Kidney glomerular epithelial cell (primary cell): Measurements from ENCODE around the gene RAB7B.

Experiments
- DNase-seq: peaks from one replicate; lab custom pipeline; 2025; lab: John Stamatoyannopoulos, UW

The RAB7B gene

DNA sequence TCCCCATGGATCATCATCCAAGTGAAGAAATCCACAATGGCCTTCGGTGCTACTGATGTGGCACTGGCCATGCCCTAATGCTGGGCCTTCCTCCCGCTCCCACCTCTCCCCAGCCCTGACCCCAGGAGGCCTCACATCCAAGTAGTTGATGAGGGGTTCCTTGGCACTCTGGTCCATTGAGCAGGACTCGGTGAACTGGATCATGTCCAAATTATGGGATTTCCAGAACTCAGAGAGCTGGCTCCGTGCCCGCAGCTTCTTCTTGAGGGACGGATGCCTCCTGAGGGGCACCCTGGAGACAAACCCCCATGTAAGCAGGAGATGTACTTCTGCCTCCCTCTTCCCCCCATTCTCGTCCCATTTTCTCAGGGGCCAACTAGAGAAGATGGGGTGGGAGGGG, 19.6 kb upstream of the RAB7B start:
- no peak for DNase-seq

DNA sequence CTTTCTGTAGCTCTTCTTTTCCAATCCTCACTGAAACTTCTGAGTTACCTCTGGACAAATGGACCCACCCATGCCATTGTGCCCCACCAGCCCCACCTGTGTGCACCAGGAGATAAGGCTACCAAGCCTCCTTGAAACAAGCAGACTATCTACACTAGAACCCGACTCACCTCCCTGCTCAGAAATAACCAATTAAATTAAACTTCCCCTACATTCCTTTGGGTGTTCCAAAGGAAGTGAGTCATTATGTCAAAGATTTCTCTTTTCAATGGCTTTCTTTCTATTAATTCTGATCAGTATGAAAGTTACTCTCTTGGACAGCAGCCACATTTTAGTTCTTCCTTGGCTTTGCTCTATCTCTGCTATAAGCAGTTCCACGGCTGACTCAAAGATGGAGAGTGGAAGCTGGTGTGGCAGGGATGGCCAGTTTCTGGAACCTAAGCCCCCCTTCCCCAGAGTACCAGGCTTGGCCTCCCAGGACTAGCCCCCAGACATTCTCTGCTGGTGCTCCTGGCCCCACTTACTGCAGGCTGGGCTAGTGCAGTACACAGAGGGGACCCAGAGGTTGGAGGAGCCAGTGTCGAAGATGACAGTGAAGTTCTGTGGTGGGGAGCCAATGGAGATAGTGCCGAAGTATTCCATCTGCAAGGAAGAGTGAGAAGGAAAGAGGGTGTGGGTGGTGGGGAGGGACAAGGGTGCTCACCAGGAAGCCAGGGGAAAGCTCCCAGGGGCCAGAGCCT, 18.6 kb upstream of the RAB7B start:
- DNase-seq = peak; percentile 73

DNA sequence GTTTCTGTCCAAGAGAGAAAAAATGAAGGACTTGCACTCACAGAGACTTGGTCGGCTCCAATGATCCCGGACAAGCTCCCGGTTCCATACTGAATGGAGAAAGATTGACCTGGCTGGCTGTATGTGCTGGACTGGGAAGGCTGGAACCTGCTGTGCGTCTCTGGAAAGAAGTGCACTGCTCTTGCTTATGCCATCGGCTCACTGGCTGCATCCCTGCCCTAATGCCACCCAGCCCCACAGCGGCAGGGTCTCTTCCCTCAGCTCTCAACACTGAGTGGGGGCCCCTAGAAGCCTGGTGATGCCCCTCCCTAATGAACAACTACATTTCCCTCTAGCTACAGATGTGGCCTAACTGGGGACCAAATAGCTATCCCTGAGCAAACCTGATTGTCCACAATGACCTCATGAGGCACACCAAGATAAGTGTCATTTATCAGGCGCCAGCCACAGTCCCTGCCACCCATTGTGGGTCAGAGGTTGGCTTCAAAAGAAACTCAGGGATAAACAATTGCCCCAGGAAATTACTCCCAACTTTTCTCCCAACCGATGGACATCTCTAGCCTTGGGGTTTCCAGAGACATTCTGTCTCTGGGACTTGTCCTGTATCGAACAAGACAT, 17.9 kb upstream of the RAB7B start:
- no peak for DNase-seq

DNA sequence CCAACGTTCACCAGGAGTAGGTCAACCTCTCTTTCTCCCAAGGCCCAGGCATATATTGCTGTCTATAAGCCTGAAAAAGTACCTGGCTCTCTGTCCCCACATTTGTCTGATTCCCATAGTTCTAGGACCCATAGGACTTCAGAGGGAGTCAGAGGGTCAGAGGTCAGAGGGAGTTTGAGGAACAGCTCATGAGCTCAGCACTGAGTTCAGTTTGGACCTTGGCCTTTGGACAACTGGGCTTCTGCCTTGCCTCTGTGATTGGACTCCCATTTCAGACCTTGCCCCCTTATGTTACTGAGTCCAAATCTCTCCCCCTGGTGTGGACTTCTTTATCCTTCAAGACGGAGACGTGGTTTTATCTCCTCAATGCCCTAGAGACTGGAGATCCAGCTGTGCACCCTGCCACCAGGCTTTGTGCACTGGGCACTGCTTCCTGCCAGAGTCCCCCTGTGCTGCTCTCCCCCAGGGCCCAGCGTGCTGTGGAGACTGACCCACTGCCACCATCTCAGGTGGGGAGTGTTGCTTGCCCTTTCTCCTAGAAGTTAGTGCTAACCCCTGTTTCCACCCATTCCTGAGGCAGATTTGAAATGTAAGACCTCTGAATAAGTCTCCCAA, 17.3 kb upstream of the RAB7B start:
- no peak for DNase-seq

DNA sequence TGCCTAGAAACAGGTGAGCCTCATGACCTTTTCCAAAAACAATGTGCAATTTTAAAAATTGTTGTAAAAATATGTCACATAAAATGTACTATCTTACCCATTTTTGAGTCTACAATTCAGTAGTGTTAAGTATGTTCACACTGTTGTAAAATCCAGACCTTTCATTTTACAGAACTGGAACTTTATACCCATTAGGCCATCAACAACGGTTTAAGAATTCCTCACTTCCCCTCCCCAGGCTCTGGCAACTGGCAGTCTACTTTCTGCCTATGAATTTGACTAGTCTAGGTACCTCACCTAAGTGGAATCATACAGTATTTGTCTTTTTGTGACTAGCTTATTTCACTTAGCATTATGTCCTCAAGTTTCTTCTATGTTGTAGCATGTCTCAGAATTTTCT, 11.9 kb upstream of the RAB7B start:
- DNase-seq = no peak

DNA sequence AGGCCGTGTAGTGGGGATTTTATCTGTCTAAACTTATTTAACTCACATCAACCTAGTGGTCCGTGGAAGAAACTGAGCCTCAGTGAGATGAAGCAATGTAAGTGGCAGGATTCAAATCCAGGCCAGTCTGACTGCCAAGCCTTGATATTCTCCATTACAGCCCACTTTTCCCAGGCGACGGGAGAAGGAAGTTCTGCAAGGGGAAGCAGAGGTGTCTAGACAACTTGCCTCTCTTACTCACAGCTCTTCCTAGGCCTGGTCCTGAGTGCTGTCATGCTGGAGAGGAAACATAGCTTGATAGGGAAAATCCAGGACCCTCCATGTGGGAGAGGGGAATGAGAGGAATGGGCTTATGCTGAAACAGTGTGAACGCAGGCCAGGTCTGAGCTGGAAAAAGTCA, 11.4 kb upstream of the RAB7B start:
- no peak for DNase-seq

DNA sequence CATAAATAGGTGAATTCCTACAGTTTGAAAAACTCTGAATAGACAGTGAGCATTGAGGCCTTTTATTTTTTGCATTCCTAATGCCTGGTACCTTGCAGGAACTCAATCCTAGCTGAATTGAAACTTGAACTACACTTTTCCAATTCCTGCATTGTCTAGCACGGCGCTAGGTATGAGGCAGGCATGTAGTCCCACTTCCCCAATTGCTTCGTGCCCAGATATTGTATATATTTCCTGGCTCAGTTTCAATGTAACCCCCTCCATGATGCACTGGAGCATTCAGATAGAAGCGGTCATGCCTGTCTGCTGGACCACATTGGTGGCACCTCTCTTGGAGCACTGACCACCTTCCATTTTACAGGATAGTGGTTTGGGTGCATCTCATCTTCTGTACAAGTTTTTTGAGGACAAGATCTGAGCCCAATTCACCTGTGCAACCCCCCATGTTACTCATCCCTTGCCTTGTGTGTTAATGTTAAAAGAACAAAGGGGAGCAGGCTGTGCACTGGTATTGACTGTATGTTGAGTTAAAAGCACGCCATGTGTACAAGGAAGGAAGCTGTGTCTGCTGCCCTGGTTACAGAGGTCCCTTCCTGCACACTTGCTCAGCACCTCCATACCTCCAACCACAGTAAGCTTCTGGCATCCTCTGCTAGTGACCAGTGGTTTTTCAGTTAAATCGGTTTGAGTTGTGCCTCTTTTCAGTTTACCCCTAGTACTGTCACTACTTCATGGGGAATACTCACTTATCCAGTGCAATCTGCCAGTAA, 10.0 kb upstream of the RAB7B start:
- DNase-seq = no peak

DNA sequence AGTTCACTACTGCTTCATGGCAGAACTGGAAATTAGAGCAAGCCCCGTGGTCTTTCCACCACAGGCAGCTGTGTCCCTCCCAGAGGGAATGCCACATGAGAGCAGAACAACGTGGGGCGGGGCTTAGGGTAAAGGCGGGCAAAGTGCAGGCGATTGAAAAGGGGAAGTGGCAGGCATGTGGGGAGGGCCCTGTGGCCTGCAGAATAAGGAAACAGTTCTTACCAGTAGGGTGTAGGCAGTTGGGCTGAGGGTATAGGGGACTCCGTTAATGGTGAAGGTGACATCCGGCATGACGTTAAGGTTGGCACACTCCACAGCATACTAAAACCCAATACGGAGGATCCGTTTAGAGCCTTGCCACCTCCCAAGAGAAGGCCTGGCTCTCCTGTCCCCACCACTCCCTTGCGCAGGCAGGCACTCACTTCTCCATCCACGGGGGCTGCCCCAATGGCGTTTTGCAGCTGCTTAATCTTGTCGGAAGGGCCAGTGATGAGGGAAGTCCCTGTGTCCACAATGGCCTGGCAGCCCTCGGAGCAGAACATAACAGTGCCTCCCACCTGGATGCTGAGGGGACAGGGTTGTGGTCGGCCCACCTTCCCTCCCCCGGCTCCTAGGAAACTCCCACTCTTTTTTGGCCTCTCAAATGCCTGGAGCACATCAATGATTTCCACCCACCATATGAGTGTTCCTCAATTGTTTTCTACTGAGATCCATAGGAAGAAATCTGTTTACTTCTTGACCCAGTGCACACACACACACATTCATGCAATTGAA, 9.1 kb upstream of the RAB7B start:
- DNase-seq = no peak

DNA sequence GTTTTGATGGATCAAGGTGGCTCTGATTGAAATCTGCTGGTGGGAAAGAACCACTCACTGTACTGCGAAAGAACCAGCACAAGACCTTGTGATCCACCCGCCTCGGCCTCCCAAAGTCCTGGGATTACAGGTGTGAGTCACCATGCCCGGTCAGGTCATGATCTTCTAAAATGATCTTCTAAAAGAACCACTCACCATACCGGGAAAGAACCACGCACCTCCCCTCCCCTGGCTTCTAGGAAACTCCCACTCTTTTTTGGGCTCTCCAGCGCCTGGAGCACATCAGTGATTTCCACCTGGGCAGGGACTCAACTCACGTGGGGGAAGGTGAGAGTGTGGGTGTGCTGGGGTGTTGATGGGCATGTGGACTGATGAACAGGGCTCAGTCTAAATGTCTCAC, 7.9 kb upstream of the RAB7B start:
- no peak for DNase-seq

DNA sequence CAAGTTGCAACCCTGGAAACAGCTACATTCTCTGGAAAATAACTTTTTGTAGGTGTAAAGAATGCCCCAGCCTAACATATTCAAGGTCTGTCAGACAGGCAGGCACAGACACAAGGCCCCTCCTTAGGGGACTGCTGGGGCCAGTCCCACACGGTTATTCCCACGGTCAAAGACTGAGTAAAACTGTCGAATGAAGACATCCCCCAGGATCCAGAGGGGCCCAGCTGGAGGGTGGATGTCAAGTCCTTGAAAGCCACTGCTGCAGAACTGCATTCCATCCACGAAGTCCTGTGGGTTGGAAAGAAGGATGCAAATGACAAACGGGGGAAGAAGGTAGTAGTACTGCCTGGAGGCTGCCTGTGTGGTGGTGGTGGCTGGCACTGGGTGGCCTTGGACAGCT, 6.9 kb upstream of the RAB7B start:
- no peak for DNase-seq

DNA sequence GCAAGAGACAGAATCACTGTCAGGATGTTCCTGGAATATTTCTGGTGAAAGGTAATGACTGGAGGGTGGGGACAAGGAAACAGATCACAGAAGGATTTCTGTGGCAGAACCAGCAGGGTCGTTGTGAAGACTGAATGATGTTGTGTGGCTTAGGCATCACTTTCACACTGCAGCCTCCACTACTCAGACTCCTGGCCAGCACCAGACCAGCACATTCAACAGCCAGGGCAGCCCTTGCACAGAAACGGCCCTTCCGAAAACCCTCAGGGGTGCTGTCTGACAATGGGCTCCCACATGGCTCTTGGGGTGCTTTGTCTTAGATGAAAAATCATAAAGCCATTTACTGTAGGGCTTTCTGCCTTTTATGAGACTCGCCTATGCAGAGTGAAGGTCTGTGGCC, 3.8 kb upstream of the RAB7B start:
- no peak for DNase-seq

DNA sequence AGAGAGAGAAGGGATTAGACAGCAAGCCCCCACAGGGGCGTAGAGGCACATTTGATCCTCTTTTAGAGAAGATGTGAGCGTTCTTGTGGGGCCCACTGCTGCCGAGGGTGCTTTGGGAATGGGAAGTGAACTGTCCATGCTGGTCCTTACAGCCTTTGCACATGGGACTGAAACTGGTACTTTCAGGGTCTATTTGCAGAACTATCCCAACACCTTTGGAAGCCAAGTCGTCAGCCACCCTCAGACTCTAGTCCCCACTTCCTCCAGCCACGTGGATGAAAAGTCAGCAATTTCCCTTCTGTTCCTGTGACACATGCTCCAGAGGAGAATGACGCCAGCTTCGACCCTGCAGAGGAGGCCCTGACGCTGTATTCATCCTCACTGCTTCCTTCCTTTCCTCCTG, 2.6 kb upstream of the RAB7B start:
- DNase-seq = no peak

DNA sequence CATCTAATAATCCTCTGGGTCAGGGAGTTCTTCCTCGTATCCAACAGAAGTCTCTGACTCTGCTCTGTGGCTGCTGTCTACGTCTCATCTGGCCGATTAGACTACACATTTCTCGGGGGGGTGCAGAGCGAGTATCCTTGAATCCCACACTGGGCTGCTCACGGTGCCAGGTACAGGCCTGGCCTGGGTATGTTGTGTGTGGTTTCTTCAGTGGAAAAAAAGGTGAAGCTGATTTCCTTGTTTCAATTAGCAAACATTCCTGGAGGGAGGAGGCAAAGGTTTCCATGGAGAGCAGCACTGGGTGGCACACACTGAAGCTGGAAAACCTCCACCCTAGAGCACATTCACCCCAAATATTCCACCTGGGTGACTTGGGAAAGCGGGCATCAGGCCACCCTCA, 2.0 kb upstream of the RAB7B start:
- DNase-seq = peak; percentile 48

DNA sequence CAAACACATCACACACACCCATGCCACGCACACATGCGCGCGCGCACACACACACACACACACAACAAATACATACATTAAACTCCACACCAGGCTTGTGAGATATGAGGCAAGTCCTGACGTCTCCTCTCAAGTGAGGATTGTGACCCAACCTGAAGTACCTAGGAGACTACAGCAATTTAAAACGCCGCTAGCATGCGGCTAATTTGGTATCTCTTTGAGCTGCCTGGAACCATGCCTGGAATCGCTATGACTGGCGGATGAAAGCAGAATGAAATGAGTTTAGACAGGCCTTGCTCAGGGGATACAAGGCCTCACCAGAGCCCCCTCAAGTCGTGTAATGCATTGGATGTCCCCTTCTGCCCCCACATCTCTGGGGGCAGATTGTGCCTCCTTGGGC, 1.6 kb upstream of the RAB7B start:
- no peak for DNase-seq

DNA sequence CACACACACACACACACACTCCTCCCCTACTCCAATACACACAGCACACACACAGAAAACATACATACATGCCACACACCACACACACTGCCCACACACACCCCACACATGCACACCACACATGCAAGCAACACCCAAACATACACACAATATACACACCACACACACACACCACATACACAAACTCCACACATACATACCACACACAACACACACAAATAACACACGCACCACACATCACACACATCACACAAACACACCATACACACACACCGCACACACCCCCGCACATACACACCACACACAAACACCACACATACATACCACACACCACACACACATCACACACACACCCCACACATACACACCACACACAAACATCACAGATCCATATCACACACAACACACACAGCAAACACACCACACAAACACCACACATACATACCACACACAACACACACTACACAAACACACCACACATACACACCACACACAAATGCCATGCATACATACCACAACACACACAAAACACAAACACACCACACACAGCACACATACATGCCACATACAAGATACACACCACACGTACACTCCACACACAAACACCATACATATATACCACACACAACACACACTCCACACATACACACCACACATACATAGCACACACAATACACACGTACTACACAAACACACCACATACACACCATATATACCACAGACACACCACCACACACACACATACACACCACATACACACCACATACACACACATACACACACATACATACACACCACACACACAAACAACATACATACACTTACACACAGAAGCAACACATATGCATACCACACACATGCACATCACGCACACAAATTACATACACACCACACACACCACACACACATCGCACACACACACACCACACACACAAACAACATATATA, 932 bp upstream of the RAB7B start:
- no peak for DNase-seq

DNA sequence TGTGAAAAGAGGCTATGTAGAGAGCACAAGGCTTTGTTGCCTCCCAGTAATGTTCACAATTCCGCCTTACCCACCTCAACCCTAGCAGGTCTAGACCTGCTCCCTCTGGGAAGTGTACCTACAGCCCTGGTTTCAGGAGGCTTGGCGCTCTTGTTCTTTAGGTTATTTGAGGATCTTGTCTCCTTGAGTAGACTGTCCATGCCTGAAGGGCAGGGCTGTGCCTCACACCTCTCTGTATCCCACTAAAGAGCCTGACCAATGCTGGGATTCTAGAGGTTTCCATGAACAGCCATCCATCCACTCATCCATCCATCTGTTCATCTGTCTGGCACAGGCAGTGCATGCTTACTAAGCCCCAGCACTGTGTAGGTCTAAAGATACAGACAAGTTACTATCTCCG, 1.0 kb downstream of the RAB7B start:
- DNase-seq = no peak

DNA sequence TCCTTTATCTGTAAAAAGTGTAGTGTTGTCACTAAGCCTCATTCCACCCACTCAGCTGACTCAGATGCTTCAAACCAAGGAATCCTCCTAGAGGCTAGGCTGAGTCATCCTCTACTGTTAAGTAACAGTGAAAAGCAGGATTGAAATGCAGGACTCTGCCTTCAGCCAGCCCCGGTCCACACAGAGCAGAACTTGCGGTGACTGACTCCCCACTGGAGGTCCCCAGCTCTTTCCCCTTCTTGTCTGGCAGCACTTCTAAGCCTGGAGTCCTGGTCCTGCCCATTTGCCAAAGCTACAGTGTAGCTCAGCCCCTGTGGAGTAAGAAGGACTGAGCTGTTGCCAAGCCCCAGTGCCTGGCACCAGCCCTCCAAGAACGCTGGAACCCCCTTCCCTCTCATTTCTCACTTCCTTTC, 1.7 kb downstream of the RAB7B start:
- DNase-seq = peak; percentile 88

DNA sequence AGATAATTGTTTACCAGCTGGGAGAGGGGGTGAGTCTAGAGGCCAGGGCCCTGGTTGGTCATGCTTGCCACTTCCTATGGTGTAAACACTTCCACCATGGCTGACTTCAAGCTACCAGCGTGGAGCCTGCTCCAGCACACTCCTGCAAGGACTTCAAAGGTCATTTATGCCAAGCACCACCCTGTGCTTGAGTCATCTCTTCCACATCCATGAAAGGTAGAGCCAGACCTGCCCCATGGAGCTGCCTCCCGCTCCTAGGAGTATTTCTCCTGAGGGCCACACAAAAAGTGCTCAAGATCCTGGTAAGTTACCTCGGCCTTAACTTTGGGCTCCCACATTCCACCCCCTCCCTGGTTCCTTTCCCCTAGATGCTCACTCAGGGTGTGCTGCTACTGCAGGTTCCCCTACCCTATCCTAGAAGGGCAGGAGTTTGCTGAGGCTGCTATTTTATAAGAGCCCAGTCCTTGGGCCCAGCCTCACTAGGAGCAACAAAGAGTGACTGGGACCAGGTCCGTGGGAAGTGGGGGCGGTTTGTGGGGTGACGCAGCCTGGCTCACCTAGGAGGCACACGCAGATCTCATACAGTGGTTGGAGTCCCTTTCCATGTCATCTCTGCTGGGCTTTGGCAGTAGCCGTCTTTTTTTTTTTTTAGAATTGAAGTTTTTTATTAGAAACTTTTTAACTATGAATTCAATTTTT, 2.4 kb downstream of the RAB7B start:
- DNase-seq = no peak

DNA sequence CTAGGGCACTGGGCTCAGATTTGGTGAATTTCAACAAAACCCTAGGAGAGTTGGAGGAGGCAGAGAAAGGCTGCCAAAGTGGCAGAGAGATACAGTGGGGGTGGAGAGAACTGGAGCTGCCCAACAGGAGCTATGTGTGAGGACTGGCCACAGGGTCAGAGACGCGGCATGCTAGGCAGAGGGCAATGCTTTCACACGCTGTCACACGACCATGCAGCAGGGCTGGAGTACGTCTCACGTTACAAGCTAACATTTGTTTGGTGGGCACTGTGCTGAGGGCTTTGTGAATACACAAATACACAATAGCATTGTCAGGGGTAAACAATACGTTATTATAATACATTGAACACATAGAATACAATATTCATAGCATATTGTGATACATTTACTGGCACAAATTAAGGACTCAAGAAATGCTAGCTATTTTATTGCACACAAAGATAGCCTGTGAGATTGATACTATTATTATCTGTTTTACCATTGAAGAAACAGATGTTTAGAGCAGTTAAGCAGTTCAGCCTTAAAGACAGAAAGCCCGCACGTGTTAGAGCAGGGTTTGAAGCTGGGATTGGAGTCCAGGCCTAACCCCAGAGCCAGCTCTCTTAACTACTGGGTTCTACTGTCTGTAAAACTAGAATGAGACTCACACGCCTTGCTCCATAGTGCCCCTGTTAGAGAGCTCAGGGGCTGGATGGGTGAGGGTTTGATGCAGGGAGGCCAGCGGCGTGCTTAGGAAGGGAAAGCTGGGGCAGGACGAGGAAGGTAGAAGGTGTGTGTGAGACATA, 4.5 kb downstream of the RAB7B start:
- no peak for DNase-seq
